H9 (cell line): ENCODE measurements around the gene ERCC2. TPM values are rescaled to one million over a fixed set of nuclear protein-coding genes. Genes with fewer than 3 reads are reported as not detected.

Experiments
- DNase-seq: peaks from one replicate; pipeline ENCODE4 v3.0.0-alpha.2; 2017
- H2AFZ ChIP-seq: one replicate; pipeline ENCODE4 v1.6.1; 2013; ENCODE audit warnings: mild to moderate bottlenecking, low read length, control low read depth, moderate library complexity
- H2AK5ac ChIP-seq: 2 replicates; pipeline ENCODE4 v1.6.1; 2013; ENCODE audit warnings: low read length, control low read depth, mixed read lengths; ENCODE audit not compliant: insufficient read length
- H2BK120ac ChIP-seq: one replicate; pipeline ENCODE4 v1.6.1; 2013; ENCODE audit warnings: low read depth, mild to moderate bottlenecking, low read length, control low read depth, inconsistent platforms; ENCODE audit not compliant: poor library complexity, severe bottlenecking
- H2BK12ac ChIP-seq: 2 replicates; pipeline ENCODE4 v1.6.1; 2013; ENCODE audit warnings: low read length, control low read depth, mixed read lengths, low read depth; ENCODE audit not compliant: insufficient read length
- H2BK15ac ChIP-seq: 2 replicates; pipeline ENCODE4 v1.6.1; 2013; ENCODE audit warnings: low read depth, low read length, control low read depth
- H2BK20ac ChIP-seq: one replicate; pipeline ENCODE4 v1.6.1; 2013; ENCODE audit warnings: low read depth, mild to moderate bottlenecking, low read length, control low read depth, inconsistent platforms; ENCODE audit not compliant: poor library complexity, severe bottlenecking
- H2BK5ac ChIP-seq: 2 replicates; pipeline ENCODE4 v1.6.1; 2013; ENCODE audit warnings: low read length, control low read depth, mixed read lengths; ENCODE audit not compliant: insufficient read length
- H3K14ac ChIP-seq: 2 replicates; pipeline ENCODE4 v1.6.1; 2013; ENCODE audit warnings: low read length, control low read depth; ENCODE audit not compliant: insufficient read depth
- H3K18ac ChIP-seq: 2 replicates; pipeline ENCODE4 v1.6.1; 2013; ENCODE audit warnings: low read depth, mild to moderate bottlenecking, mixed read lengths, low read length, control low read depth; ENCODE audit not compliant: insufficient read length
- H3K23ac ChIP-seq: 2 replicates; pipeline ENCODE4 v1.6.1; 2013; ENCODE audit warnings: low read length, control low read depth, mixed read lengths, low read depth; ENCODE audit not compliant: insufficient read length
- H3K23me2 ChIP-seq: 2 replicates; pipeline ENCODE4 v1.6.1; 2013; ENCODE audit warnings: low read depth, mild to moderate bottlenecking, mixed read lengths, low read length, control low read depth; ENCODE audit not compliant: insufficient read length, poor library complexity, severe bottlenecking
- H3K27ac ChIP-seq: 2 replicates; pipeline ENCODE4 v1.5.1; 2013; ENCODE audit warnings: low read length, control low read depth, mixed read lengths, low read depth; ENCODE audit not compliant: insufficient read length
- H3K27me3 ChIP-seq: 2 replicates; pipeline ENCODE4 v1.6.1; 2013; ENCODE audit warnings: low read length, control low read depth, inconsistent platforms; ENCODE audit not compliant: insufficient read depth
- H3K4ac ChIP-seq: 2 replicates; pipeline ENCODE4 v1.6.1; 2013; ENCODE audit warnings: low read depth, mild to moderate bottlenecking, control low read depth, inconsistent platforms, low read length, moderate library complexity
- H3K4me1 ChIP-seq: 2 replicates; pipeline ENCODE4 v1.6.1; 2013; ENCODE audit warnings: low read length, control low read depth, inconsistent platforms; ENCODE audit not compliant: insufficient read depth
- H3K4me2 ChIP-seq: 2 replicates; pipeline ENCODE4 v1.6.1; 2013; ENCODE audit warnings: low read length, control low read depth, mixed read lengths; ENCODE audit not compliant: insufficient read length, insufficient read depth
- H3K56ac ChIP-seq: 2 replicates; pipeline ENCODE4 v1.6.1; 2013; ENCODE audit warnings: low read depth, mild to moderate bottlenecking, mixed read lengths, low read length, control low read depth; ENCODE audit not compliant: insufficient read length
- H3K79me1 ChIP-seq: 2 replicates; pipeline ENCODE4 v1.6.1; 2013; ENCODE audit warnings: low read depth, mild to moderate bottlenecking, moderate library complexity, low read length, control low read depth, inconsistent platforms; ENCODE audit not compliant: insufficient read depth, poor library complexity, severe bottlenecking
- H3K79me2 ChIP-seq: 2 replicates; pipeline ENCODE4 v1.6.1; 2013; ENCODE audit warnings: low read length, control low read depth, inconsistent platforms; ENCODE audit not compliant: insufficient read depth
- H3K9ac ChIP-seq: 2 replicates; pipeline ENCODE4 v1.6.1; 2013; ENCODE audit warnings: low read length, control low read depth, mixed read lengths; ENCODE audit not compliant: insufficient read length; ENCODE audit errors: extremely low read depth
- H3K9me3 ChIP-seq: one replicate; pipeline ENCODE4 v1.6.1; 2013; ENCODE audit warnings: low read depth, low read length, inconsistent platforms; ENCODE audit not compliant: control insufficient read depth
- H3T11ph ChIP-seq: one replicate; pipeline ENCODE4 v1.6.1; 2013; ENCODE audit warnings: mild to moderate bottlenecking, low read length, control low read depth, inconsistent platforms
- H4K20me1 ChIP-seq: one replicate; pipeline ENCODE4 v1.6.1; 2013; ENCODE audit not compliant: control insufficient read depth, insufficient read length, insufficient read depth
- H4K5ac ChIP-seq: 2 replicates; pipeline ENCODE4 v1.6.1; 2013; ENCODE audit warnings: low read depth, mild to moderate bottlenecking, mixed read lengths, low read length, control low read depth; ENCODE audit not compliant: insufficient read length
- H4K8ac ChIP-seq: replicated peaks from 2 replicates; pipeline ENCODE4 v1.6.1; 2013; ENCODE audit warnings: low read length, control low read depth, mixed read lengths, low read depth; ENCODE audit not compliant: insufficient read length
- H4K91ac ChIP-seq: 2 replicates; pipeline ENCODE4 v1.6.1; 2013; ENCODE audit warnings: low read depth, mild to moderate bottlenecking, moderate library complexity, mixed read lengths, low read length, control low read depth; ENCODE audit not compliant: insufficient read length
- H3K27ac Mint-ChIP-seq, 3 experiments: 2 replicates in 2 of 3; 3 replicates in 1 of 3; pipeline ENCODE4 v1.8.0; 2020 to 2021; ENCODE audit warnings: mixed read lengths in 3 of 3, mild to moderate bottlenecking in 1 of 3, moderate library complexity in 1 of 3
- H3K27me3 Mint-ChIP-seq: 2 replicates; pipeline ENCODE4 v1.8.0; 2021; ENCODE audit warnings: low read depth, mild to moderate bottlenecking, moderate library complexity, mixed read lengths
- H3K36me3 Mint-ChIP-seq, 3 experiments: 2 replicates in 2 of 3; 3 replicates in 1 of 3; pipeline ENCODE4 v1.8.0; 2020 to 2021; ENCODE audit warnings: low read depth in 3 of 3, mixed read lengths in 3 of 3; ENCODE audit not compliant: insufficient read depth in 1 of 3
- H3K4me1 Mint-ChIP-seq, 2 experiments: 2 replicates each; pipeline ENCODE4 v1.8.0; 2020; ENCODE audit warnings: mixed read lengths in 2 of 2
- H3K4me3 Mint-ChIP-seq, 2 experiments: 2 replicates in 1 of 2; 3 replicates in 1 of 2; pipeline ENCODE4 v1.8.0; 2020 to 2021; ENCODE audit warnings: mild to moderate bottlenecking in 2 of 2, mixed read lengths in 2 of 2, moderate library complexity in 1 of 2
- H3K9me3 Mint-ChIP-seq, 2 experiments: 2 replicates in 1 of 2; 3 replicates in 1 of 2; pipeline ENCODE4 v1.8.0; 2020; ENCODE audit warnings: mild to moderate bottlenecking in 2 of 2, mixed read lengths in 2 of 2, moderate library complexity in 1 of 2
- WGBS: extraction: QIAGEN DNeasy Blood & Tissue Kit; methylation state at CpG from one replicate; pipeline ENCODE4 v1.1.7; 2013; ENCODE audit warnings: missing lambda C conversion rate, low lambda C conversion rate, mixed read lengths; ENCODE audit not compliant: insufficient read length; ENCODE audit errors: extremely low coverage; 5-methylcytosine and 5-hydroxymethylcytosine counted together
- total RNA-seq: library from RNA; stranded (reverse); gene quantifications from 2 replicates; pipeline ENCODE4 v1.2.1, GENCODE V29; 2021
- TF ChIP-seq, protein P1 (sequence below): fragments of 200-600 bp; sonication (generic); conservative IDR thresholded peaks from 3 replicates; pipeline ENCODE4 v1.8.0; 2021; ENCODE audit warnings: antibody characterized with exemption, mild to moderate bottlenecking

ERCC2 gene
- total RNA-seq, 1 experiment from 2014 or later: 98.7 TPM

DNA sequence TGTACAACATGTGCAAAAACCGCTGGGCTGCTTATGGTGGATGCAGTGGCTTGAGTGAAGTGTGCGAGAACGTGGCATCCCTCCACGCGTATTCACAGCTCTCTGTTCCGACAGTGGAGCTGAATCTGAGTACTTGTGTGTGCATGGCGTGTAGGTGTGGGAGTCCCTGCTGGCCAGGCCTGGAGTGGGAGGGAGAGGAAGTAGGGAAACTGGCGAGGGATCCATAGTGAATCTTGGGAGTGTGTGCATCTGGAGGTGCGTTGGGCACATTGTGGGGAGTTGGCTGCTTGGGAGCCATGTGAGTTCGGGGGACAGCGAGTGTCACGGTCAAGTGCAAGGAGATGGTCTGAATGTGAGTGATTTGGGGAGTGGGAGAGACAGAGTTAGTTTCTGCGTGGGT, 27.5 kb downstream of the ERCC2 start:
- Histone ChIP-seq H4K91ac (no peak overlapping the region), H3K23ac (no peak overlapping the region), H3T11ph (no peak overlapping the region), H3K14ac (no peak overlapping the region), H3K23me2 (peaks cover 12% of the 10 kb centered on the region), H3K27ac (no peak overlapping the region), H2BK120ac (no peak overlapping the region), H3K9ac (no peak overlapping the region), H4K5ac (no peak overlapping the region), H2BK12ac (no peak overlapping the region), H2BK15ac (no peak overlapping the region), H3K79me1 (no peaks in the 10 kb centered on the region), H3K27me3 (peaks cover 4% of the 10 kb centered on the region), H3K4me1 (0 out of 2 replicates have a peak, but pooled peaks cover 2% of the 10 kb centered on the region), H3K18ac (no peak overlapping the region), H3K4me2 (no peak overlapping the region), H3K4ac (no peak overlapping the region), H2BK20ac (no peak overlapping the region), H3K79me2 (no peaks in the 10 kb centered on the region), H3K56ac (no peak overlapping the region), H2AFZ (no peak overlapping the region), H2BK5ac (no peak overlapping the region), H3K9me3 (no peaks in the 10 kb centered on the region), H4K20me1 (peaks cover 2% of the 10 kb centered on the region), H4K8ac (no peak overlapping the region), H2AK5ac (no peak overlapping the region)
- WGBS: no CpG with 5 or more reads among the region's 13 CpGs
- TF ChIP-seq, protein P1, sequence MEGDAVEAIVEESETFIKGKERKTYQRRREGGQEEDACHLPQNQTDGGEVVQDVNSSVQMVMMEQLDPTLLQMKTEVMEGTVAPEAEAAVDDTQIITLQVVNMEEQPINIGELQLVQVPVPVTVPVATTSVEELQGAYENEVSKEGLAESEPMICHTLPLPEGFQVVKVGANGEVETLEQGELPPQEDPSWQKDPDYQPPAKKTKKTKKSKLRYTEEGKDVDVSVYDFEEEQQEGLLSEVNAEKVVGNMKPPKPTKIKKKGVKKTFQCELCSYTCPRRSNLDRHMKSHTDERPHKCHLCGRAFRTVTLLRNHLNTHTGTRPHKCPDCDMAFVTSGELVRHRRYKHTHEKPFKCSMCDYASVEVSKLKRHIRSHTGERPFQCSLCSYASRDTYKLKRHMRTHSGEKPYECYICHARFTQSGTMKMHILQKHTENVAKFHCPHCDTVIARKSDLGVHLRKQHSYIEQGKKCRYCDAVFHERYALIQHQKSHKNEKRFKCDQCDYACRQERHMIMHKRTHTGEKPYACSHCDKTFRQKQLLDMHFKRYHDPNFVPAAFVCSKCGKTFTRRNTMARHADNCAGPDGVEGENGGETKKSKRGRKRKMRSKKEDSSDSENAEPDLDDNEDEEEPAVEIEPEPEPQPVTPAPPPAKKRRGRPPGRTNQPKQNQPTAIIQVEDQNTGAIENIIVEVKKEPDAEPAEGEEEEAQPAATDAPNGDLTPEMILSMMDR: no peak
- Mint-ChIP-seq H3K4me3 (no peak overlapping the region), H3K27me3 (peaks cover 19% of the 10 kb centered on the region), H3K36me3 (no peaks in the 10 kb centered on the region), H3K27ac (no peak overlapping the region), H3K9me3 (no peaks in the 10 kb centered on the region; a peak in 2 of 5 replicates), H3K4me1 (peaks cover 4 to 12% of the 10 kb centered on the region in 2 experiments; a peak in 3 of 4 replicates)
- no peak for DNase-seq
